CD1c-positive myeloid dendritic cell (primary cell): ENCODE measurements around the gene TERB2.
"Not testable (repeated sequence)": the region's sequence is repeated elsewhere in the genome, so short reads cannot be mapped to it uniquely, and the experiment has no call there.

Experiments
- DNase-seq: peaks from one replicate; pipeline ENCODE4 v3.0.0-alpha.2; 2016; ENCODE audit errors: extremely low spot score

TERB2 gene

GRCh38 chr15:45003731-45004410 lies 47.4 kb downstream of the TERB2 start:
- DNase-seq, result not testable (repeated sequence)

- not testable (repeated sequence) for DNase-seq
These were observed 48.2 kb downstream of the TERB2 start for GRCh38 chr15:45004590-45005175.

- no peak for DNase-seq
These were observed 52.6 kb downstream of the TERB2 start for GRCh38 chr15:45009046-45009445.

- not testable (repeated sequence) for DNase-seq
These were observed 58.6 kb downstream of the TERB2 start for GRCh38 chr15:45015114-45015513.

- DNase-seq, result not testable (repeated sequence)
These were observed 63.9 kb downstream of the TERB2 start for GRCh38 chr15:45020222-45020900.

- DNase-seq, result not testable (repeated sequence)
These were observed 64.4 kb downstream of the TERB2 start for GRCh38 chr15:45020901-45021259.

GRCh38 chr15:45021348-45021747 lies 64.9 kb downstream of the TERB2 start:
- no peak for DNase-seq

GRCh38 chr15:45022871-45023658 lies 66.6 kb downstream of the TERB2 start, which contains the start of gene SORD:
SORD (plus strand) TSS chr15:45023195; CDS start chr15:45023284, 89 bp downstream.
- DNase-seq, result peak; percentile 94

- DNase-seq, result peak; percentile 9
These were observed 67.3 kb downstream of the TERB2 start for GRCh38 chr15:45023659-45024225.

- not testable (repeated sequence) for DNase-seq
These were observed 68.2 kb downstream of the TERB2 start for GRCh38 chr15:45024649-45025048.

GRCh38 chr15:45025627-45026026 lies 69.1 kb downstream of the TERB2 start:
- not testable (repeated sequence) for DNase-seq

GRCh38 chr15:45026651-45027190 lies 70.2 kb downstream of the TERB2 start:
- DNase-seq, result no peak

GRCh38 chr15:45027220-45027619 lies 70.7 kb downstream of the TERB2 start:
- no peak for DNase-seq
